Fibroblast of pulmonary artery (primary cell): ENCODE measurements around the gene SLC6A8.
"Not testable (repeated sequence)": the region's sequence is repeated elsewhere in the genome, so short reads cannot be mapped to it uniquely, and the experiment has no call there.

Source experiments
- DNase-seq: peaks from one replicate; pipeline ENCODE4 v3.0.0-alpha.2; 2010; ENCODE audit warnings: low read depth
- H3K4me3 ChIP-seq: replicated peaks from 2 replicates; pipeline ENCODE4 v1.5.1; 2011; ENCODE audit warnings: low read depth, mild to moderate bottlenecking, control low read depth, low read length, moderate library complexity
- TF ChIP-seq, protein P1 (sequence below): IDR thresholded peaks from 2 replicates; pipeline ENCODE4 v1.5.1; 2011; ENCODE audit warnings: mild to moderate bottlenecking, control low read depth, low read length, inconsistent platforms; ENCODE audit errors: missing control alignments

The SLC6A8 gene

GRCh38 chrX:153688071-153688470 is 345 bp downstream of the SLC6A8 start:
- TF ChIP-seq, protein P1, sequence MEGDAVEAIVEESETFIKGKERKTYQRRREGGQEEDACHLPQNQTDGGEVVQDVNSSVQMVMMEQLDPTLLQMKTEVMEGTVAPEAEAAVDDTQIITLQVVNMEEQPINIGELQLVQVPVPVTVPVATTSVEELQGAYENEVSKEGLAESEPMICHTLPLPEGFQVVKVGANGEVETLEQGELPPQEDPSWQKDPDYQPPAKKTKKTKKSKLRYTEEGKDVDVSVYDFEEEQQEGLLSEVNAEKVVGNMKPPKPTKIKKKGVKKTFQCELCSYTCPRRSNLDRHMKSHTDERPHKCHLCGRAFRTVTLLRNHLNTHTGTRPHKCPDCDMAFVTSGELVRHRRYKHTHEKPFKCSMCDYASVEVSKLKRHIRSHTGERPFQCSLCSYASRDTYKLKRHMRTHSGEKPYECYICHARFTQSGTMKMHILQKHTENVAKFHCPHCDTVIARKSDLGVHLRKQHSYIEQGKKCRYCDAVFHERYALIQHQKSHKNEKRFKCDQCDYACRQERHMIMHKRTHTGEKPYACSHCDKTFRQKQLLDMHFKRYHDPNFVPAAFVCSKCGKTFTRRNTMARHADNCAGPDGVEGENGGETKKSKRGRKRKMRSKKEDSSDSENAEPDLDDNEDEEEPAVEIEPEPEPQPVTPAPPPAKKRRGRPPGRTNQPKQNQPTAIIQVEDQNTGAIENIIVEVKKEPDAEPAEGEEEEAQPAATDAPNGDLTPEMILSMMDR: no peak

GRCh38 chrX:153688506-153688905 is 780 bp downstream of the SLC6A8 start:
- DNase-seq: no peak
- TF ChIP-seq, protein P1: no peak
- peak overlapping the region; percentile 38 for H3K4me3 ChIP-seq

More at GRCh38 chrX:153688071-153688470, 345 bp downstream of the SLC6A8 start:
- no peak overlapping the region for H3K4me3 ChIP-seq
- DNase-seq: no peak

- TF ChIP-seq, protein P1: no peak
- DNase-seq: peak; percentile 21
- H3K4me3 ChIP-seq: peak overlapping the region; percentile 47
Measured at GRCh38 chrX:153688911-153689590, 1.3 kb downstream of the SLC6A8 start.

DNA sequence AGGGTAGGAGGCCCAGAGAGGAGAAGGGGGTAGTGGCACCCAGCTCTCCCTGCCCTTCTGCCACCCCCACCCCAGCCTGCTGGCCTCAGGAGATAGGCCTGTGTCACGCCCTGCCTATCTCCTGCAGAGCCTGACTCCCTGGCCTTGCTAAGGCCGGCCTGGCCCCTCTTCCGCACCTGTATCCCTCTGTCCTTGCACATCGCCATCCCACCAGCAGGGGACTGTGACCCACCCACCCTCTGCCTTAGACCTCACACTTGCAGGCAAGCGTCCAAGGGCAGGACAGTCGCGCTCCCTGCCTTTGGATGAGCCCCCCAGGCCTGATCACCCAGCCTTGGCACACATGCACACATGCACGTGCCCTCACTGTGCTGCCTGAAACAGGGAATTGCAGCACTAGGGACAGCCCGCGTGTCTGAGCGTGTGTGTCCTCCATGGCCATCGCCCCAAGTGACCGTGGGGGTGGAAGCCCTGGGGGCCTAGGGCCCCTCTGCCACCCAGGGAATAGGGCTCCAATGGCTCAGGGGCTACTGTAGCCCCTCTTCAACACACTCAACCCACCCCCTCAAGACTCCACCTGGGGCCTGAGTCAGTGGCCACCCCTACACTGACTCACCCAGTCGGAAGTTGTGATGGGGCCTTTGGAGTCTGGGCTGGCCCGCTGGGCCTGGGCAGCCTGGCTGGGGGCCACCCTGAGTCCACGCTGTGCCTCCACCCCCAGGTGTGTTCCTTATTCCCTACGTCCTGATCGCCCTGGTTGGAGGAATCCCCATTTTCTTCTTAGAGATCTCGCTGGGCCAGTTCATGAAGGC is 2.1 kb downstream of the SLC6A8 start:
- TF ChIP-seq, protein P1: no peak
- peak overlapping the region; percentile 34 for H3K4me3 ChIP-seq
- no peak for DNase-seq

DNA sequence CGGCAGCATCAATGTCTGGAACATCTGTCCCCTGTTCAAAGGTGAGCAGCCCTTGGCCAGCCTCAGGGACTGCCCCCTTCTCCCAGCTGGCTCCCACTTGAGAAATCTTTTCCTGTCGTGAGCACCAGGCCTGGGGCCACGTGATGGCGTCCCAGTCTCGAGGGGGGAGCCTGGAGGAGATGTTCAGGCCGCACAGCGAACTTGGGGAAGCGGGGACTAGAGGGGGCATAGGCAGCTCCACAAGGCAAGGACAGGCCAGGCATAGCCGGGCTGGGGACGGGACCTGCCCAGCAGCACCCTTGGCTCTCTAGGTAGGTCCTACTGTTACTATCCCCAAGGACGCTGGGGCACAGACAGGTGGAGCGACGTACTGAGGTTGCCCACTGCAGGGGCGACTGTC is 2.7 kb downstream of the SLC6A8 start:
- no peak overlapping the region for H3K4me3 ChIP-seq
- TF ChIP-seq, protein P1: no peak

DNA sequence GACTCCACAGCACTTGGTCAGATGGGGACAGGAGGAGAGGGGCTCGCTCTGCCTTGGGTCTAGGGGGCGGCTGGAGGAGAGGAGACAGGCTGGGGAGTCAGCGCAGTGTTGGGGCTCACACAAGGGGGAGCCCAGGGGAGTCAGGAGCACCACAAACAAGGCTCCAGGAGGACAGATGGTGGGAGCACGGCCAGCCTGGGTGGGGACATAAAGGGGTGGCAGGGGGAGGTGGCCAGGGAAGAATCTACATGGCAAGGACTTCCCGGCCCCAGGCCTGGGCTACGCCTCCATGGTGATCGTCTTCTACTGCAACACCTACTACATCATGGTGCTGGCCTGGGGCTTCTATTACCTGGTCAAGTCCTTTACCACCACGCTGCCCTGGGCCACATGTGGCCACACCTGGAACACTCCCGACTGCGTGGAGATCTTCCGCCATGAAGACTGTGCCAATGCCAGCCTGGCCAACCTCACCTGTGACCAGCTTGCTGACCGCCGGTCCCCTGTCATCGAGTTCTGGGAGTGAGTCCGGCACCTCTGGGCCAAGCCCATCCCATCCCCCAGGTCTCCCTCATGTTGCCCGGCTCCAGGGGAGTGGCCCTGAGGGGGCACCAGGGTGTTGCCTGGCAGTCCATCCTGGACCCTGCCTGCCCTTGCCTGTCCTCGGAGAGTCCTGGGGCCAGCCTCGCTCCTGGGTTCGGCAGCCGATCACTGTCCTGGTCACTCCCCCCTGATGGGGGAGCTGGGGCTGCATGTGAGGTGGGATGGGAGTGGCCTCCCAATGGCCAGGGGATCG is 3.5 kb downstream of the SLC6A8 start:
- not testable (repeated sequence) for DNase-seq, H3K4me3 ChIP-seq

More for the DNA sequence above, 2.7 kb downstream of the SLC6A8 start:
- DNase-seq: no peak

- H3K4me3 ChIP-seq: no peak overlapping the region
- TF ChIP-seq, protein P1: no peak
- no peak for DNase-seq
Measured at GRCh38 chrX:153692003-153692402, 4.3 kb downstream of the SLC6A8 start.
